Upper lobe of left lung (tissue), 6 donors: ENCODE data around the gene RNLS. TPM values are rescaled to one million over a fixed set of nuclear protein-coding genes. Genes with fewer than 3 reads are reported as not detected.

Experiments
- ATAC-seq, 2 donors: fragments of 200-7000 bp; cut with Tn5 transposase; one replicate each; pipeline ENCODE4 v1.9.1; 2022; ENCODE audit warnings: mild to moderate bottlenecking in 2 of 2, moderate library complexity in 2 of 2; ENCODE audit not compliant: low FRiP score in 2 of 2
- DNase-seq, 2 donors: peaks; one replicate each; pipeline ENCODE4 v3.0.0-alpha.2; 2019 to 2020
- H3K27ac ChIP-seq, 4 donors: fragments of 200-600 bp; sonication (generic); one replicate each; pipeline ENCODE4 v1.5.1; 2016 to 2019
- H3K27me3 ChIP-seq, 4 donors: fragments of 200-600 bp; sonication (generic); one replicate each; pipeline ENCODE4 v1.5.1; 2017 to 2019
- H3K36me3 ChIP-seq, 4 donors: fragments of 200-600 bp; sonication (generic); one replicate each; pipeline ENCODE4 v1.5.1; 2016 to 2019
- H3K4me1 ChIP-seq, 4 donors: fragments of 200-600 bp; sonication (generic); one replicate each; pipeline ENCODE4 v1.5.1; 2018 to 2019
- H3K4me3 ChIP-seq, 4 donors: fragments of 200-600 bp; sonication (generic); one replicate each; pipeline ENCODE4 v1.5.1; 2017 to 2019; ENCODE audit warnings: mild to moderate bottlenecking in 2 of 4, moderate library complexity in 1 of 4
- H3K9me3 ChIP-seq, 4 donors: fragments of 200-600 bp; sonication (generic); one replicate each; pipeline ENCODE4 v1.5.1; 2018 to 2019
- CTCF ChIP-seq, 6 experiments: fragments of 450-650 bp in 4 of 6; fragments of 200-600 bp in 2 of 6; sonication (generic) in 2 of 6; IDR thresholded peaks; one replicate each; pipeline ENCODE4 v1.5.1; 2016 to 2019; ENCODE audit warnings: antibody characterized with exemption in 6 of 6
- EP300 ChIP-seq, 4 donors: sonication (generic); formaldehyde crosslinking; IDR thresholded peaks; one replicate each; pipeline ENCODE4 v1.5.1; 2017; ENCODE audit warnings: antibody characterized with exemption in 4 of 4, control low read depth in 2 of 4
- POLR2A ChIP-seq, 4 donors: fragments of 450-650 bp; IDR thresholded peaks; one replicate each; pipeline ENCODE4 v1.5.1; 2016 to 2017; ENCODE audit warnings: antibody characterized with exemption in 4 of 4, mild to moderate bottlenecking in 2 of 4
- POLR2AphosphoS5 ChIP-seq, 2 donors: sonication (generic); formaldehyde crosslinking; IDR thresholded peaks; one replicate each; pipeline ENCODE4 v1.5.1; 2017; ENCODE audit warnings: antibody characterized with exemption in 2 of 2
- WGBS, 2 donors: methylation state at CpG; one replicate each; pipeline ENCODE4 v1.1.5; 2017 to 2018; 5-methylcytosine and 5-hydroxymethylcytosine counted together
- total RNA-seq, 6 donors: library from RNA; depleted of rRNA in 4 of 6; stranded (reverse); fragments of >200 nt in 4 of 6; gene quantifications; one replicate each; pipeline versions ENCODE4 v1.1.0 to v1.2.1, GENCODE V29; 2016 to 2021
- donor health status: DM: no; HTN: no; CAD: no; lungs with moderate emphysema.
- donor health status: DM: no; HTN: yes; CAD: no; lungs with severe emphysema.

Gene RNLS
- total RNA-seq, 6 donors from 2014 or later: 5.0 to 27.1 (median 15.0) TPM

- H3K4me1 ChIP-seq: peaks cover 0 to 5% (median 1%) of the 10 kb centered on the region in 4 donors
- TF ChIP-seq EP300 (IDR thresholded peaks at IDR 0.05) (no peak), CTCF (IDR thresholded peaks at IDR 0.05) (no peak), POLR2AphosphoS5 (IDR thresholded peaks at IDR 0.05) (no peak), POLR2A (IDR thresholded peaks at IDR 0.05) (no peak)
- 84 to 85% methylated on average over 3 of the region's 3 CpGs for WGBS, 2 donors
- H3K4me3 ChIP-seq: no peak overlapping the region
- H3K27me3 ChIP-seq: no peaks in the 10 kb centered on the region
- H3K27ac ChIP-seq: no peak overlapping the region
- H3K9me3 ChIP-seq: no peaks in the 10 kb centered on the region
- ATAC-seq: no peak
- DNase-seq: peak in 1 of 2 donors; percentile 62
- no peaks in the 10 kb centered on the region for H3K36me3 ChIP-seq
These were observed 57.6 kb downstream of the RNLS start for GRCh38 chr10:88525371-88526069.

- H3K27ac ChIP-seq: no peak overlapping the region
- WGBS, 2 donors: 85 to 88% methylated on average over 6 of the region's 6 CpGs
- H3K4me3 ChIP-seq: no peak overlapping the region
- H3K36me3 ChIP-seq: no peaks in the 10 kb centered on the region
- no peak for ATAC-seq
- peaks cover 0 to 5% (median 1%) of the 10 kb centered on the region in 4 donors for H3K4me1 ChIP-seq
- no peak for TF ChIP-seq EP300 (IDR thresholded peaks at IDR 0.05)
- TF ChIP-seq POLR2A (IDR thresholded peaks at IDR 0.05): no peak
- TF ChIP-seq CTCF (IDR thresholded peaks at IDR 0.05): no peak
- TF ChIP-seq POLR2AphosphoS5 (IDR thresholded peaks at IDR 0.05): no peak
- H3K9me3 ChIP-seq: no peaks in the 10 kb centered on the region
- no peak for DNase-seq
- no peaks in the 10 kb centered on the region for H3K27me3 ChIP-seq
These were observed 59.2 kb downstream of the RNLS start for GRCh38 chr10:88523739-88524400.

- 38 to 54% methylated on average over 1 of the region's 1 CpG for WGBS, 2 donors
- Histone ChIP-seq H3K4me1 (peaks cover 0 to 5% (median 1%) of the 10 kb centered on the region in 4 donors), H3K27me3 (no peaks in the 10 kb centered on the region), H3K4me3 (no peak overlapping the region), H3K27ac (no peak overlapping the region), H3K36me3 (no peaks in the 10 kb centered on the region), H3K9me3 (no peaks in the 10 kb centered on the region)
- TF ChIP-seq EP300 (IDR thresholded peaks at IDR 0.05) (no peak), POLR2AphosphoS5 (IDR thresholded peaks at IDR 0.05) (no peak), CTCF (IDR thresholded peaks at IDR 0.05) (no peak), POLR2A (IDR thresholded peaks at IDR 0.05) (no peak)
- ATAC-seq (no peak), DNase-seq (no peak)
These were observed 60.4 kb downstream of the RNLS start for GRCh38 chr10:88522715-88523114.

- no peak overlapping the region for H3K27ac ChIP-seq
- peaks cover 0 to 5% (median 1%) of the 10 kb centered on the region in 4 donors for H3K4me1 ChIP-seq
- ATAC-seq: no peak
- H3K4me3 ChIP-seq: no peak overlapping the region
- no peak for DNase-seq
- no peaks in the 10 kb centered on the region for H3K27me3 ChIP-seq
- TF ChIP-seq CTCF (IDR thresholded peaks at IDR 0.05) (no peak), POLR2AphosphoS5 (IDR thresholded peaks at IDR 0.05) (no peak), EP300 (IDR thresholded peaks at IDR 0.05) (no peak), POLR2A (IDR thresholded peaks at IDR 0.05) (no peak)
- 83 to 88% methylated on average over 1 of the region's 1 CpG for WGBS, 2 donors
- no peaks in the 10 kb centered on the region for H3K36me3 ChIP-seq
- no peaks in the 10 kb centered on the region for H3K9me3 ChIP-seq
These were observed 61.3 kb downstream of the RNLS start for GRCh38 chr10:88521791-88522190.
